DND-41 (cell line): ENCODE results near the gene TNS3.

Experiments used
- ATAC-seq: fragments of 200-7000 bp; cut with Tn5 transposase; 3 replicates; pipeline ENCODE4 v1.9.1; 2021; ENCODE audit warnings: low read depth; ENCODE audit not compliant: insufficient read depth
- DNase-seq: peaks from one replicate; pipeline ENCODE4 v3.0.0-alpha.2; 2020
- H2AFZ ChIP-seq: 2 replicates; pipeline ENCODE4 v1.6.0; 2012; ENCODE audit warnings: low read depth, low read length
- H3K27ac ChIP-seq: 2 replicates; pipeline ENCODE4 v1.5.1; 2012; ENCODE audit warnings: low read length, inconsistent platforms
- H3K27me3 ChIP-seq: fragments of 200-600 bp; sonication (generic); 2 replicates; pipeline ENCODE4 v1.6.0; 2012; ENCODE audit warnings: low read length, mild to moderate bottlenecking, inconsistent platforms; ENCODE audit not compliant: insufficient read depth, poor library complexity
- H3K36me3 ChIP-seq: 2 replicates; pipeline ENCODE4 v1.5.1; 2012; ENCODE audit warnings: low read length, inconsistent platforms; ENCODE audit not compliant: insufficient read depth
- H3K4me1 ChIP-seq: 2 replicates; pipeline ENCODE4 v1.5.1; 2012; ENCODE audit warnings: mild to moderate bottlenecking, low read length; ENCODE audit not compliant: insufficient read depth
- H3K4me2 ChIP-seq: 2 replicates; pipeline ENCODE4 v1.6.0; 2012; ENCODE audit warnings: mild to moderate bottlenecking, moderate library complexity, low read length, inconsistent platforms; ENCODE audit not compliant: insufficient read depth
- H3K4me3 ChIP-seq, 2 experiments: fragments of 200-600 bp in 1 of 2; shearing (Covaris generic) in 1 of 2; 2 replicates each; pipeline ENCODE4 v1.5.1; 2012 to 2016; ENCODE audit warnings: inconsistent platforms in 2 of 2, low read length in 2 of 2, mild to moderate bottlenecking in 2 of 2, low read depth in 1 of 2, moderate library complexity in 1 of 2
- H3K79me2 ChIP-seq: 2 replicates; pipeline ENCODE4 v1.6.0; 2012; ENCODE audit warnings: low read length, inconsistent platforms; ENCODE audit not compliant: insufficient read depth
- H3K9ac ChIP-seq: 2 replicates; pipeline ENCODE4 v1.6.0; 2012; ENCODE audit warnings: low read depth, mild to moderate bottlenecking, inconsistent platforms, low read length, moderate library complexity
- H3K9me3 ChIP-seq: 2 replicates; pipeline ENCODE4 v1.5.1; 2012; ENCODE audit warnings: low read length, moderate library complexity, mild to moderate bottlenecking, inconsistent platforms; ENCODE audit not compliant: insufficient read depth, severe bottlenecking
- H4K20me1 ChIP-seq: 2 replicates; pipeline ENCODE4 v1.6.0; 2012; ENCODE audit warnings: low read length; ENCODE audit not compliant: insufficient read depth
- CTCF ChIP-seq: IDR thresholded peaks from 2 replicates; pipeline ENCODE4 v1.5.1; 2012; ENCODE audit warnings: borderline replicate concordance, low read length, moderate library complexity, mild to moderate bottlenecking; ENCODE audit not compliant: poor library complexity, severe bottlenecking; ENCODE audit errors: extremely low read depth
- EZH2 ChIP-seq: IDR thresholded peaks from 3 replicates; pipeline ENCODE4 v1.6.1; 2012; ENCODE audit warnings: borderline replicate concordance, low read depth, mild to moderate bottlenecking, moderate library complexity, low read length, inconsistent platforms; ENCODE audit not compliant: severe bottlenecking

The TNS3 gene

GRCh38 chr7:47401611-47402570, 180.0 kb downstream of the TNS3 start:
- Histone ChIP-seq H3K27ac (no peak overlapping the region), H3K79me2 (no peaks in the 10 kb centered on the region), H3K9me3 (no peaks in the 10 kb centered on the region), H2AFZ (no peak overlapping the region), H3K4me2 (no peak overlapping the region), H3K36me3 (no peaks in the 10 kb centered on the region), H3K9ac (no peak overlapping the region), H4K20me1 (no peaks in the 10 kb centered on the region), H3K27me3 (no peaks in the 10 kb centered on the region), H3K4me1 (no peaks in the 10 kb centered on the region), H3K4me3 (no peak overlapping the region)
- TF ChIP-seq CTCF (no peak), EZH2 (no peak)
- no peak for ATAC-seq
- DNase-seq = no peak

- Histone ChIP-seq H3K27me3 (no peaks in the 10 kb centered on the region), H3K79me2 (no peaks in the 10 kb centered on the region), H3K36me3 (no peaks in the 10 kb centered on the region), H3K4me2 (no peak overlapping the region), H3K4me1 (no peaks in the 10 kb centered on the region), H3K9ac (no peak overlapping the region), H3K27ac (no peak overlapping the region), H3K9me3 (no peaks in the 10 kb centered on the region), H2AFZ (no peak overlapping the region), H4K20me1 (no peaks in the 10 kb centered on the region), H3K4me3 (no peak overlapping the region)
- no peak for ATAC-seq
- DNase-seq = no peak
- TF ChIP-seq CTCF (no peak), EZH2 (no peak)
These were observed 181.1 kb downstream of the TNS3 start for GRCh38 chr7:47400741-47401206.

- no peak overlapping the region for H3K4me2 ChIP-seq
- H3K27me3 ChIP-seq = no peaks in the 10 kb centered on the region
- no peaks in the 10 kb centered on the region for H3K4me1 ChIP-seq
- DNase-seq (no peak), ATAC-seq (no peak)
- H3K79me2 ChIP-seq = no peaks in the 10 kb centered on the region
- no peak overlapping the region for H2AFZ ChIP-seq
- no peak overlapping the region for H3K27ac ChIP-seq
- H3K9me3 ChIP-seq = no peaks in the 10 kb centered on the region
- H3K4me3 ChIP-seq = no peak overlapping the region
- no peak overlapping the region for H3K9ac ChIP-seq
- H4K20me1 ChIP-seq = no peaks in the 10 kb centered on the region
- no peaks in the 10 kb centered on the region for H3K36me3 ChIP-seq
- TF ChIP-seq EZH2 (no peak), CTCF (no peak)
These were observed 181.9 kb downstream of the TNS3 start for GRCh38 chr7:47400001-47400400.
